Measurements from ENCODE around the gene COPZ2. TPM values are rescaled to one million over a fixed set of nuclear protein-coding genes. Genes with fewer than 3 reads are reported as not detected.
A peak's percentile ranks its signal among the peaks of the same experiment; 100 is the strongest.
"Not testable (repeated sequence)": the region's sequence is repeated elsewhere in the genome, so short reads cannot be mapped to it uniquely, and the experiment has no call there.

The COPZ2 gene, protein sequence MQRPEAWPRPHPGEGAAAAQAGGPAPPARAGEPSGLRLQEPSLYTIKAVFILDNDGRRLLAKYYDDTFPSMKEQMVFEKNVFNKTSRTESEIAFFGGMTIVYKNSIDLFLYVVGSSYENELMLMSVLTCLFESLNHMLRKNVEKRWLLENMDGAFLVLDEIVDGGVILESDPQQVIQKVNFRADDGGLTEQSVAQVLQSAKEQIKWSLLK
- 1.7 TPM for polyA plus RNA-seq

DNA sequence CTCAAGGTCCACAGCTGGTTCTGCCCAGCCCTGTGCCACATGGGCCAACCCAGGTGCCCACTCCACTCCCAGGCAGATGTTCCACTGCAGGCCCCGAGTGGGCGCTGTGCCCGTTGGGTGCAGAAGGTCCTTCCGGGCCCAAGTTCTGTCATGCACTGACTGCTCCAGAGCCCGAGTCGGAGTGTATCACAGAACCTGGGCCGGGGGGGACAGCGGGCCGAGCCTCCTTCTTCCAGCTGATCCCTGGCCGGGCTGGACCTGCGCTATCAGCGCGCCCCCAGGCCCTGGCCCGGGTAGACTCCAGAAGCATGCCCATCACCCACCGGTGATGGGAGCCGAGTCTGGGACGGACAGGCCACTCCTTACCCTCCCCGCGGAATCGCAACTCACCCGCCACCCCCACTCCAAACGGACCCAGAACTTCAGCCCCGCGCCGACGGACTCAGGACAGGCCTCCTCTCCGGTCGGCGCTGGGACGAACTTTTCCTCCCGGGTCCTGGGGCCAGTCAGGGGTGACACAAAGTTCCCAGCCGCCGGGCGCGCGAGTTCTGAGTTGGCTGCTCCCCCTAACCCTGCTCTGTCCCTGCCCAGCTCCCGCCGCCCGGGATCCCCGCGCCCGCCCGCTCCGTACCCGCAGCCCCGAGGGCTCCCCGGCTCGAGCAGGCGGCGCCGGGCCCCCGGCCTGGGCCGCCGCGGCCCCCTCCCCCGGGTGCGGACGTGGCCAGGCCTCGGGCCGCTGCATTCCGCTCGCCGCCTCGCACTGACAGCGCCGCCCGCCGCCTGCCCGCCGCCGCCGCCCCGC is at the start of gene COPZ2:
Gene COPZ2, minus strand, starts transcription at position 762 of the 802 bp plus-strand sequence. Its CDS starts 20 bp downstream, at position 742.
- H3K36me3 Mint-ChIP-seq: no peaks in the 10 kb centered on the region

GRCh38 chr17:48084932-48085331 is 47.3 kb upstream of the COPZ2 start:
- H3K4me1 Mint-ChIP-seq: peaks cover 0 to 16% (median 6%) of the 10 kb centered on the region in 3 donors
- no peaks in the 10 kb centered on the region for H3K36me3 Mint-ChIP-seq
- no peak overlapping the region for H3K27ac Mint-ChIP-seq
- no peaks in the 10 kb centered on the region for H3K27me3 Mint-ChIP-seq
- H3K4me3 Mint-ChIP-seq: no peak overlapping the region
- H3K9me3 Mint-ChIP-seq: no peaks in the 10 kb centered on the region

More for the DNA sequence above, at the start of gene COPZ2:
- H3K4me3 Mint-ChIP-seq: peak within 1 kb of the TSS; percentile 81 to 96 (median 90)
- no peaks in the 10 kb centered on the region for H3K9me3 Mint-ChIP-seq
- H3K27me3 Mint-ChIP-seq: peaks cover 18% of the 10 kb centered on the region
- H3K4me1 Mint-ChIP-seq: peaks cover 4 to 11% (median 10%) of the 10 kb centered on the region in 3 donors
- peak within 1 kb of the TSS in 1 of 3 donors; percentile 81 for H3K27ac Mint-ChIP-seq

DNA sequence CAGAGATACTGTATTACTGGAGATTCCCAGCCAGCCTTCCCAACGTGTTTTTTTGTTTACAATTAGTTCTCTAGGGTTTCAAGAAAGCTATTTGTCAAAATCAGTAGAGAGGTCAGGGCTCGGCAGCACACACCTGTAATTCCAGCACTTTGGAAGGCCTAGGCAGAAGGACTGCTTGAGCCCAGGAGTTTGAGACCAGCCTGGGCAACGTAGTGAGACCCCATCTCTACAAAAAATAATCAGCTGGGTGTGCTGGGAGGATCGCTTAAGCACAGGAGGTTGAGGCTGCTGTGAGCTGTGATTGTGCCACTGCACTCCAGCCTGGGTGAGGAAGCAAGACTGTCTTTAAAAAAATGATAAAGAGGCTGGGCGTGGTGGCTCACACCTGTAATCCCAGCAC is 44.3 kb upstream of the COPZ2 start:
- Mint-ChIP-seq H3K27ac (no peak overlapping the region), H3K27me3 (no peaks in the 10 kb centered on the region), H3K9me3 (no peaks in the 10 kb centered on the region), H3K36me3 (no peaks in the 10 kb centered on the region), H3K4me1 (peaks cover 0 to 12% (median 6%) of the 10 kb centered on the region in 3 donors), H3K4me3 (no peak overlapping the region)

GRCh38 chr17:48077152-48077551 is 39.6 kb upstream of the COPZ2 start:
- not testable (repeated sequence) for H3K36me3 Mint-ChIP-seq, H3K27me3 Mint-ChIP-seq, H3K27ac Mint-ChIP-seq, H3K4me3 Mint-ChIP-seq, H3K9me3 Mint-ChIP-seq
- peaks cover 3 to 12% (median 8%) of the 10 kb centered on the region in 3 donors for H3K4me1 Mint-ChIP-seq

- Mint-ChIP-seq H3K36me3 (no peaks in the 10 kb centered on the region), H3K27me3 (no peaks in the 10 kb centered on the region), H3K9me3 (no peaks in the 10 kb centered on the region), H3K4me3 (no peak overlapping the region), H3K27ac (peak overlapping the region in 1 of 3 donors; percentile 18), H3K4me1 (peaks cover 3 to 6% (median 3%) of the 10 kb centered on the region in 3 donors)
These were observed 36.9 kb upstream of the COPZ2 start for GRCh38 chr17:48074322-48075081.

DNA sequence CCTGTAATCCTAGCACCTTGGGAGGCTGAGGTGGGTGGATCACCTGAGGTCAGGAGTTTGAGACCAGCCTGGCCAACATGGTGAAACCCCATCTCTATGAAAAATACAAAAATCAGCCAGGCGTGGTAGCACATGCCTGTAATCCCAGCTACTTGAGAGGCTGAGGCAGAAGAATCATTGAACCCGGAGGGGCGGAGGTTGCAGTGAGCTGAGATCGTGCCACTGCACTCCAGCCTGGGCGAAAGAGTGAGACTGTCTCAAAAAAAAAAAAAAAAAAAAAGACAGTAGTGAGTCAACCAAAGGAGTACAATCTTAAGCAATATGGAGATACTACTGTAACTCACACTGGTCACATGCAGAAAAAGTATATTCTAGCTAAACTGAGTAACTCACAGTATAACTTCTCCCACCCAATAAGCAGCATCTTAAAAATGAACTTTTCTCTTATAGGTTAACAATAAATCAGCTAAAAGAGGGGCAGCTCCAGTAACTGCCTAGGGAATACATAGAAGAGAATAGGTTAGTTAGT is 36.0 kb upstream of the COPZ2 start:
- H3K27ac Mint-ChIP-seq, H3K36me3 Mint-ChIP-seq, H3K9me3 Mint-ChIP-seq, H3K4me3 Mint-ChIP-seq, H3K4me1 Mint-ChIP-seq, H3K27me3 Mint-ChIP-seq: not testable (repeated sequence)

DNA sequence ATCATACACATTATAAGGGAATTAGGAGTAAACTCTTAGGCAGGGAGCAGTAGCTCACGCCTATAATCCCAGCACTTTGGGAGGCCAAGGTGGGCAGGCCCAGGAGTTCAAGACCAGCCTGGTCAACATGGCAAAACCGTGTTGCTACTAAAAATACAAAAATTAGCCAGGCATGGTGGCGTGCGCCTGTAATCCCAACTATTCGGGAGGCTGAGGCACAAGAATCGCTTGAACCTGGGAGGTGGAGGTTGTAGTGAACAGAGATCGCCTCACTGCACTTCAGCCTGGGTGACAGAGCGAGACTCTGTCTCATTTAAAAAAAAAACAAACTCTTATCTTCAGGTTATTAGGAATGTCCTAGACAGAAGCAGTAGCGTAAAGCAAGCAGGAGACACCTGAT is 35.2 kb upstream of the COPZ2 start:
- not testable (repeated sequence) for H3K36me3 Mint-ChIP-seq, H3K4me1 Mint-ChIP-seq, H3K27ac Mint-ChIP-seq, H3K27me3 Mint-ChIP-seq, H3K9me3 Mint-ChIP-seq, H3K4me3 Mint-ChIP-seq

DNA sequence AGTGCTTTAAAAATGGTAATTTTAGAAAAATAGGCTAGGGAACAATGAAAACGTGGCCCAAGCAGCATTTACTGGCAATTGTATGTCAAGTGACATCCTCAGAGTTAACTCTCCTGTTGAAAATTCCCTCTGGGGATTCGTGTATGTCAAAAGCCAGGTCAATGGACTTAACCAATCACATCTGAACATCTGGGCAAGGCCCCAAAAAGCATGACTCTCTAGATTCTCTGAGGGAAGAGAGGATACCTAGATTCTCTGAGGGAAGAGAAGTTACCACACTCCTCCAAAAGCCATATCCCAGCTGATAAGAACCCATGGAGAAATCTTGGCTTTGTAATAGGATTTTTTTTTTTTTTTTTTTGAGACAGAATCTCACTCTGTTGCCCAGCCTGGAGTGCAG is 34.1 kb upstream of the COPZ2 start:
- Mint-ChIP-seq H3K9me3 (no peaks in the 10 kb centered on the region), H3K4me3 (no peak overlapping the region), H3K4me1 (peaks cover 3 to 6% (median 5%) of the 10 kb centered on the region in 3 donors), H3K36me3 (no peaks in the 10 kb centered on the region), H3K27me3 (no peaks in the 10 kb centered on the region), H3K27ac (no peak overlapping the region)

DNA sequence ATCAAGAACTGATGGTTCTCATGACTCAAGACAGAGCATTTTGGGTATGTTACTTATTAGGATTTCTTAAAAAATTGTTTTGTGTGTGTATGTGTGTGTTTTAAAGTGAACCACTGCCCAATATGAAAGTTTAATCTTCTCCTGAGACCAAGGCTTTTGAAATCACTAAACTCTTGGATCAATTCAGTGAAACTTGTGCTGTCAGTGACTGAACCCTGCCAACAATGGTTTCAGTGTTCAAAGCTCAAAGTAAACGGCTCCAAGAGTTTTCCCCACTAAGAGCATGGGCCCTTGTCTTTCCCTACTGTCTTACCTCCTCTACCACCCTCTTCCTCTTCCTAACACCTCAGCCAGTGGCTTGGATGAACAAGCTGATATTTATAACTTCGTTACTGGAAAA is 32.6 kb upstream of the COPZ2 start:
- Mint-ChIP-seq H3K27ac (no peak overlapping the region), H3K4me3 (no peak overlapping the region), H3K9me3 (no peaks in the 10 kb centered on the region), H3K27me3 (no peaks in the 10 kb centered on the region), H3K4me1 (peaks cover 3 to 6% (median 5%) of the 10 kb centered on the region in 3 donors), H3K36me3 (no peaks in the 10 kb centered on the region)

DNA sequence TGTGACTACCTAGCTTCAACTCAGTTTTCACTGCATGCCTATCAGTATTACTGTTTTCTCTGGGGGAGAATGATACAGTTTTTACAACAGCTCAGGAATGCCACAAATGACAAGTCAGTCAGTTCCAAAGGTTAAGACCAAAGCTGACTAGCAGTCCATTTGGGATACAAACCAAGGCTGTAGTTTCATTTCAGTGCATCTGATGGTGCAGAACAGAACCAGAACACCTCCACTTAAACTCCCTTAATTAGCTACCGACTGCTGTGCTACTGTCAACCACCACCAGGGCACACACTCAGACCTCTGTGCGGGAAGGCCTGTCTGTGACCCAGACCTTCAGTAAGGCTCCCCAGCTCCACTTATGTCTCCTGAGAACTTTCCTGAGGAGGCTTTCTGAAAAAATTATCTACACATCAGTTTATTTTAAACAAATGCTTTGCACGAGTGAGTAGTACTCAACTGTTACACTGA is 30.9 kb upstream of the COPZ2 start:
- Mint-ChIP-seq H3K9me3 (no peaks in the 10 kb centered on the region), H3K27me3 (no peaks in the 10 kb centered on the region), H3K27ac (peak overlapping the region in 1 of 3 donors; percentile 63), H3K36me3 (peaks cover 2% of the 10 kb centered on the region), H3K4me3 (no peak overlapping the region), H3K4me1 (peaks cover 0 to 2% (median 0%) of the 10 kb centered on the region in 3 donors)

DNA sequence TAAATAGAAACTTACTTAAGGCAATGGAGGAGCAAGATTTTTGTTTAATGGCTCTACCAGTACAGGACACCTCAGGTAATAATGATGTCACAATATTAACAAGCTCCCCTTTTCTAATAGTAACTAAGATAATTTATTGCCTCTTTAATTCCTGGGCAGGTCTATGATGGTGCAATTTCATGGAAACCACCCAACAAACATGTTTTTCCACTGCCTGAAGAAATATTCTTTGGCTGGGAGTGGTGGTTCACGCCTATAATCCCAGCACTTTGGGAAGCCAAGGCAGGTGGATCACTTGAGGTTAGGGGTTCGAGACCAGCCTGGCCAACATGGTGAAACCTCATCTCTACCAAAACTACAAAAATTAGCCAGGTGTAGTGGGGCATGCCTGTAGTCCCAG is 30.2 kb upstream of the COPZ2 start:
- not testable (repeated sequence) for H3K27me3 Mint-ChIP-seq, H3K4me1 Mint-ChIP-seq, H3K4me3 Mint-ChIP-seq, H3K36me3 Mint-ChIP-seq, H3K9me3 Mint-ChIP-seq
- peak overlapping the region in 1 of 3 donors; percentile 63 for H3K27ac Mint-ChIP-seq

DNA sequence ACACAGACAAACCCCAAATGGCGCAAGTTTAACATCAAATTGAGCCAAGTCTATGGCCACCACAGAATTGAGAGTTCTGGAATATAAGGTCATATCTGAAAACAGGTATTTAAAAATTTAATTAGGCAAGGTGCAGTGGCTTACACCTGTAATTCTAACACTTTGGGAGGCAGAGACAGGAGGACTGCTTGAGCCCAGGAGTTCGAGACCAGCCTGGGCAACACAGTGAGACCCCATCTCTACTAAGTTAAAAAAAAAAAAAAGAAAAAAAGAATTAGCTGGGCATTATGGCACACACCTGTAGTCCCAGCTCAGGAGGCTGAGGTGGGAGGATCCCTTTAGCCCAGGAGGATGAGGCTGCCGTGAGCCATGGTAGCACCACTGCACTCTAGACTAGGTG is 29.6 kb upstream of the COPZ2 start:
- Mint-ChIP-seq H3K27me3 (no peaks in the 10 kb centered on the region), H3K4me1 (peaks cover 0 to 2% (median 0%) of the 10 kb centered on the region in 3 donors), H3K36me3 (peaks cover 2% of the 10 kb centered on the region), H3K27ac (no peak overlapping the region), H3K9me3 (no peaks in the 10 kb centered on the region), H3K4me3 (no peak overlapping the region)

DNA sequence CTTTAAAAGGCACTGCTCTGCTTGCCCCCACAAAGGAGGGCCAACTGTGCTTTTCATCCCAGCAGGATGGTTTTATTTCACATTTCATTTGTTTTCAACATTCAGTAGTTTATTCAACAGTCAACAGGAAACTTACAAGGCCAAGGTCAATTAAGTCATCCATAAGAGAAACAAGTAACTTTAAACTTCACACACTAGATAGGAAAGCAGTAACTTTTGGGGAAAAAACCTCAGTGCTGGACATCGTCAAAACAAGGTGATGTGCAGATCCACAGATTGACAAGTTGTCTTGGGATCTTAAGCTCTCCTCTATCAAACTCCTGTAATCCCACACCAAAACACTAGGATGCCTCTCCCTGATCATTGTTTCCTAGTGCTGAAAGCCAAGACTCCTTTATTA is 29.1 kb upstream of the COPZ2 start:
- Mint-ChIP-seq H3K36me3 (peaks cover 2% of the 10 kb centered on the region), H3K4me3 (no peak overlapping the region), H3K4me1 (peaks cover 0 to 2% (median 0%) of the 10 kb centered on the region in 3 donors), H3K27ac (no peak overlapping the region), H3K9me3 (no peaks in the 10 kb centered on the region), H3K27me3 (no peaks in the 10 kb centered on the region)

GRCh38 chr17:48066192-48066591 is 28.6 kb upstream of the COPZ2 start:
- no peaks in the 10 kb centered on the region for H3K27me3 Mint-ChIP-seq
- no peak overlapping the region for H3K4me3 Mint-ChIP-seq
- no peak overlapping the region for H3K27ac Mint-ChIP-seq
- no peaks in the 10 kb centered on the region for H3K9me3 Mint-ChIP-seq
- H3K4me1 Mint-ChIP-seq: peaks cover 0 to 2% (median 0%) of the 10 kb centered on the region in 3 donors
- peaks cover 2% of the 10 kb centered on the region for H3K36me3 Mint-ChIP-seq

DNA sequence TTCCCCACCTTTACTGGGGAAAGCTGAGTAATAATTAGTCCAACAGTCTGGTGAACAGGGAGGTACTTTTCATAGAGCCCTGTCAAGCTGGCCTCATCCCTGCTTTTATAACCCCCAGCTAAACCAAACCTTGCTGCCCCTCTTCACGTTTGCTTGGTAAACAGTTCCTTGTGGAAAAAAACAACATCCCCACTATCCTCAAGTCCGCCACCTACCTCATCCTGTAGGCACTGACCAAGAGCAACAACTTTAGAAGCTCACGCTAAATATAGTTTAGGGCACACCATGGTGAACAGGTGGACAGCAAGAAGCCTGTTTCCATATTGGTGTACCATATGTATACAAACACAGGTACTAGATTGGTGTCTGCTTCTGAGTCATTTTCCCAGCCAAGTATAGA is 27.0 kb upstream of the COPZ2 start:
- H3K27me3 Mint-ChIP-seq: no peaks in the 10 kb centered on the region
- H3K4me1 Mint-ChIP-seq: peaks cover 0 to 2% (median 0%) of the 10 kb centered on the region in 3 donors
- H3K9me3 Mint-ChIP-seq: no peaks in the 10 kb centered on the region
- no peak overlapping the region for H3K27ac Mint-ChIP-seq
- peaks cover 2% of the 10 kb centered on the region for H3K36me3 Mint-ChIP-seq
- no peak overlapping the region for H3K4me3 Mint-ChIP-seq

Data from IgD-negative memory B cell (primary cell).